ENCODE results near the gene GMIP.

GRCh38 chr19:19633711-19634515, 9.5 kb downstream of the GMIP start:
- TF ChIP-seq POLR2A (IDR thresholded peaks at IDR 0.05), result no peak
- no peak for TF ChIP-seq CTCF (IDR thresholded peaks at IDR 0.05)
